Stimulated activated CD4-positive, alpha-beta T cell treated with anti-CD3 and anti-CD28 coated beads, Interleukin-1b, Interleukin-23, amount 100 ng/mL, for 24 hours (primary cell): ENCODE results near the gene CSF1R.
"Not testable (repeated sequence)": the region's sequence is repeated elsewhere in the genome, so short reads cannot be mapped to it uniquely, and the experiment has no call there.

Experiments
- DNase-seq, 4 experiments: peaks; one replicate each; pipeline ENCODE4 v3.0.0-alpha.2; 2020; ENCODE audit warnings: low read depth in 4 of 4, low spot score in 1 of 4

CSF1R gene

GRCh38 chr5:150056075-150056443 is 30.3 kb downstream of the CSF1R start:
- DNase-seq: no peak

GRCh38 chr5:150055326-150056074 is 30.9 kb downstream of the CSF1R start:
- no peak for DNase-seq

- DNase-seq: no peak
These were observed 31.8 kb downstream of the CSF1R start for GRCh38 chr5:150054569-150054968.

- DNase-seq: no peak
These were observed 32.5 kb downstream of the CSF1R start for GRCh38 chr5:150053713-150054392.

GRCh38 chr5:150052956-150053712 is 33.2 kb downstream of the CSF1R start:
- DNase-seq: no peak

- no peak for DNase-seq
These were observed 34.0 kb downstream of the CSF1R start for GRCh38 chr5:150052226-150052955.

GRCh38 chr5:150051657-150052195 is 34.6 kb downstream of the CSF1R start:
- DNase-seq: no peak

GRCh38 chr5:150050172-150050811 is 36.1 kb downstream of the CSF1R start:
- not testable (repeated sequence) for DNase-seq

- DNase-seq: no peak
These were observed 40.3 kb downstream of the CSF1R start for GRCh38 chr5:150046031-150046430.

GRCh38 chr5:150045549-150045948 is 40.8 kb downstream of the CSF1R start:
- DNase-seq: no peak

- no peak for DNase-seq
These were observed 41.6 kb downstream of the CSF1R start for GRCh38 chr5:150044712-150045111.

- no peak for DNase-seq
These were observed 42.0 kb downstream of the CSF1R start for GRCh38 chr5:150044329-150044681.

GRCh38 chr5:150043657-150044328 is 42.6 kb downstream of the CSF1R start:
- DNase-seq: no peak

GRCh38 chr5:150042459-150042858 is 43.9 kb downstream of the CSF1R start:
- no peak for DNase-seq

- no peak for DNase-seq
These were observed 47.8 kb downstream of the CSF1R start for GRCh38 chr5:150038547-150038946.

GRCh38 chr5:150036513-150036912 is 49.8 kb downstream of the CSF1R start:
- no peak for DNase-seq

- DNase-seq: no peak
These were observed 51.0 kb downstream of the CSF1R start for GRCh38 chr5:150035139-150035895.

GRCh38 chr5:150034662-150035061 is 51.7 kb downstream of the CSF1R start:
- DNase-seq: no peak

- DNase-seq: no peak
These were observed 53.0 kb downstream of the CSF1R start for GRCh38 chr5:150033334-150033733.
